ENCODE results near the gene REG4. TPM values are rescaled to one million over a fixed set of nuclear protein-coding genes. Genes with fewer than 3 reads are reported as not detected.

Gene REG4
- total and polyA plus RNA-seq, 4 donors = 0.08 to 0.19 (median 0.15) TPM; not detected in 1

GRCh38 chr1:119838236-119838635 lies 27.0 kb upstream of the REG4 start:
- DNase-seq (ENCODE audit: low spot score) = no peak
- Histone ChIP-seq H3K9ac (ENCODE audit: low read depth in 1 of 2, low read length in 2 of 2) (no peak overlapping the region), H3K27me3 (ENCODE audit: control insufficient read depth in 4 of 4, insufficient read depth in 4 of 4, low read length in 3 of 4) (no peaks in the 10 kb centered on the region), H3K36me3 (ENCODE audit: control insufficient read depth in 4 of 4, insufficient read depth in 3 of 4, low read depth in 1 of 4, low read length in 3 of 4) (no peaks in the 10 kb centered on the region), H3K9me3 (ENCODE audit: control insufficient read depth in 4 of 4, low read length in 3 of 4) (no peaks in the 10 kb centered on the region), H3K4me3 (ENCODE audit: low read depth in 1 of 3, low read length in 3 of 3) (no peak overlapping the region), H3K4me1 (ENCODE audit: control insufficient read depth in 4 of 4, insufficient read depth in 4 of 4, low read length in 3 of 4) (no peaks in the 10 kb centered on the region), H3K27ac (ENCODE audit: low read depth in 1 of 2, low read length in 2 of 2) (no peak overlapping the region)
- 57% methylated on average over 3 of the region's 3 CpGs for WGBS
- TF ChIP-seq MAX (IDR thresholded peaks at IDR 0.05) (no peak), FOXA2 (IDR thresholded peaks at IDR 0.05) (no peak), REST (IDR thresholded peaks at IDR 0.05) (no peak), CTCF (IDR thresholded peaks at IDR 0.05; ENCODE audit: low read depth, low read length, missing input control) (no peak), RXRA (IDR thresholded peaks at IDR 0.05) (no peak), NR2F2 (IDR thresholded peaks at IDR 0.05) (no peak), YY1 (IDR thresholded peaks at IDR 0.05) (no peak), EGR1 (IDR thresholded peaks at IDR 0.05; ENCODE audit: low read depth in 2 of 2) (no peak), ZBTB33 (IDR thresholded peaks at IDR 0.05) (no peak), ATF3 (IDR thresholded peaks at IDR 0.05) (no peak), HNF4A (conservative IDR thresholded peaks at IDR 0.05) (no peak), TAF1 (conservative IDR thresholded peaks at IDR 0.05) (no peak), SP1 (IDR thresholded peaks at IDR 0.05) (no peak), HNF4G (IDR thresholded peaks at IDR 0.05) (no peak), RAD21 (IDR thresholded peaks at IDR 0.05) (no peak), JUND (IDR thresholded peaks at IDR 0.05) (no peak), GABPA (IDR thresholded peaks at IDR 0.05 in 1 of 2, conservative IDR thresholded peaks at IDR 0.05 in 1 of 2) (no peak), FOXA1 (IDR thresholded peaks at IDR 0.05) (no peak)

Data from liver (tissue), 9 donors.